Pancreas (tissue), 10 donors: ENCODE measurements around the gene CSTF2T. TPM values are rescaled to one million over a fixed set of nuclear protein-coding genes. Genes with fewer than 3 reads are reported as not detected.

Source experiments
- ATAC-seq, 4 donors: fragments of 200-7000 bp; cut with Tn5 transposase; one replicate each; pipeline versions ENCODE4 v1.8.0 to v1.9.1; 2020; ENCODE audit warnings: mild to moderate bottlenecking in 4 of 4, moderate library complexity in 4 of 4
- DNase-seq, 6 donors: peaks; one replicate each; pipeline ENCODE4 v3.0.0-alpha.2; 2020
- FAIRE-seq: peaks from 2 replicates; lab custom pipeline; 2012; peaks lifted over from hg19 to GRCh38; lab: Jason Lieb, UNC
- H3K27ac ChIP-seq, 4 donors: fragments of 200-600 bp; sonication (generic); 1 replicate in 3 of 4; 2 replicates in 1 of 4; pipeline versions ENCODE4 v1.5.0 to v1.8.0; 2020
- H3K27me3 ChIP-seq, 4 donors: fragments of 200-600 bp; one replicate each; pipeline ENCODE4 v1.8.0; 2021
- H3K36me3 ChIP-seq, 3 donors: fragments of 200-600 bp; sonication (generic) in 1 of 3; one replicate each; pipeline versions ENCODE4 v1.5.0 to v1.8.0; 2020 to 2021
- H3K4me1 ChIP-seq, 3 donors: fragments of 200-600 bp; one replicate each; pipeline ENCODE4 v1.8.0; 2021
- H3K4me3 ChIP-seq, 4 donors: fragments of 200-600 bp; sonication (generic) in 2 of 4; one replicate each; pipeline versions ENCODE4 v1.5.0 to v1.8.0; 2020 to 2021
- H3K9me3 ChIP-seq, 4 donors: fragments of 200-600 bp; one replicate each; pipeline ENCODE4 v1.8.0; 2021
- WGBS, 2 donors: extraction: QIAGEN DNeasy Blood & Tissue Kit; methylation state at CpG; one replicate each; pipeline ENCODE4 v1.1.7; 2013; 5-methylcytosine and 5-hydroxymethylcytosine counted together
- intact Hi-C, 3 donors: fragments of 100-400 bp; cut with DNase I; formaldehyde crosslinking; loops; one replicate each; pipeline versions ENCODE4 v1.11.1 to v1.14.2; 2022
- polyA plus RNA-seq, 2 donors: library from polyadenylated mRNA; stranded (reverse); fragments of 200-250 nt; gene quantifications; one replicate each; pipeline ENCODE4 v1.2.3, GENCODE V29; 2013
- total RNA-seq, 6 donors: library from RNA; stranded (reverse); fragmentation: NEBNext Ultra II Directional in 4 of 6; extraction: Animal tissue kit (Norgen Biotek cat#: 25700) in 4 of 6; gene quantifications; one replicate each; pipeline versions ENCODE4 v1.2.1 to v1.2.4, GENCODE V29; 2021 to 2023
- TF ChIP-seq, protein P1 (sequence below), 4 donors: fragments of 200-600 bp; sonication (generic) in 3 of 4; IDR thresholded peaks; one replicate each; pipeline versions ENCODE4 v1.5.0 to v1.8.0; 2021; ENCODE audit warnings: antibody characterized with exemption in 4 of 4
- donor health status: healthy with polysubstance abuse.
- donor health status: DM: no; HTN: no; CAD: no; lungs with moderate emphysema.
- donor health status: DM: no; HTN: no; CAD: no.
- donor health status: control.
- donor health status: control.
- donor health status: Bipolar disorder and iron deficiency.
- donor health status: DM: yes; HTN: yes; CAD: no.
- donor health status: DM: no; HTN: no; CAD: no.
- donor health status: DM: no; HTN: no; CAD: no.
- donor health status: DM: yes; HTN: yes; CAD: no.

Gene CSTF2T
- total and polyA plus RNA-seq, 8 donors = 4.2 to 13.2 (median 7.8) TPM

DNA sequence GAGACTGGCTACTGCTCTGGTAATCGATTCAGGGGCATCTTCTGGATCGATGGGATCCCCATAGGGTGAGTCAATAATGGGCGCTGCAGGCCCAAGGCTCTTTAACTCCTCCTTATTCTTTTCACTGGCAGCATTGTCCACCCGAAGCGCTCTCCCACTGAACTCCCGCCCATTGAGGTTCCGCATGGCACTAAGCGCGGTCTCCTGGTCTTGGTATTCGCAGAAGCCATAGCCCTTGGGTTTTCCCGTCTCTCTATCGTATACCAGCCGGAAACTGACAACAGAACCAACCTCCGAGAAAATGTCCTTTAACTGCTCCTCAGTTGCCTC lies 285 bp downstream of the CSTF2T start:
- peak overlapping the region; percentile 52 to 67 (median 64) for H3K4me3 ChIP-seq
- intact Hi-C loops = no loop called here
- DNase-seq = no peak
- ATAC-seq = peak; percentile 17 to 42 (median 38)
- TF ChIP-seq, protein P1, sequence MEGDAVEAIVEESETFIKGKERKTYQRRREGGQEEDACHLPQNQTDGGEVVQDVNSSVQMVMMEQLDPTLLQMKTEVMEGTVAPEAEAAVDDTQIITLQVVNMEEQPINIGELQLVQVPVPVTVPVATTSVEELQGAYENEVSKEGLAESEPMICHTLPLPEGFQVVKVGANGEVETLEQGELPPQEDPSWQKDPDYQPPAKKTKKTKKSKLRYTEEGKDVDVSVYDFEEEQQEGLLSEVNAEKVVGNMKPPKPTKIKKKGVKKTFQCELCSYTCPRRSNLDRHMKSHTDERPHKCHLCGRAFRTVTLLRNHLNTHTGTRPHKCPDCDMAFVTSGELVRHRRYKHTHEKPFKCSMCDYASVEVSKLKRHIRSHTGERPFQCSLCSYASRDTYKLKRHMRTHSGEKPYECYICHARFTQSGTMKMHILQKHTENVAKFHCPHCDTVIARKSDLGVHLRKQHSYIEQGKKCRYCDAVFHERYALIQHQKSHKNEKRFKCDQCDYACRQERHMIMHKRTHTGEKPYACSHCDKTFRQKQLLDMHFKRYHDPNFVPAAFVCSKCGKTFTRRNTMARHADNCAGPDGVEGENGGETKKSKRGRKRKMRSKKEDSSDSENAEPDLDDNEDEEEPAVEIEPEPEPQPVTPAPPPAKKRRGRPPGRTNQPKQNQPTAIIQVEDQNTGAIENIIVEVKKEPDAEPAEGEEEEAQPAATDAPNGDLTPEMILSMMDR (IDR thresholded peaks at IDR 0.05) = no peak
- peaks cover 19 to 28% (median 26%) of the 10 kb centered on the region in 3 donors for H3K4me1 ChIP-seq
- no peak for FAIRE-seq
- no peaks in the 10 kb centered on the region for H3K36me3 ChIP-seq
- WGBS, 2 donors = 0% methylated on average over 14 of the region's 14 CpGs
- no peaks in the 10 kb centered on the region for H3K9me3 ChIP-seq
- H3K27ac ChIP-seq = peak overlapping the region; percentile 82 to 95 (median 94)
- no peaks in the 10 kb centered on the region for H3K27me3 ChIP-seq

DNA sequence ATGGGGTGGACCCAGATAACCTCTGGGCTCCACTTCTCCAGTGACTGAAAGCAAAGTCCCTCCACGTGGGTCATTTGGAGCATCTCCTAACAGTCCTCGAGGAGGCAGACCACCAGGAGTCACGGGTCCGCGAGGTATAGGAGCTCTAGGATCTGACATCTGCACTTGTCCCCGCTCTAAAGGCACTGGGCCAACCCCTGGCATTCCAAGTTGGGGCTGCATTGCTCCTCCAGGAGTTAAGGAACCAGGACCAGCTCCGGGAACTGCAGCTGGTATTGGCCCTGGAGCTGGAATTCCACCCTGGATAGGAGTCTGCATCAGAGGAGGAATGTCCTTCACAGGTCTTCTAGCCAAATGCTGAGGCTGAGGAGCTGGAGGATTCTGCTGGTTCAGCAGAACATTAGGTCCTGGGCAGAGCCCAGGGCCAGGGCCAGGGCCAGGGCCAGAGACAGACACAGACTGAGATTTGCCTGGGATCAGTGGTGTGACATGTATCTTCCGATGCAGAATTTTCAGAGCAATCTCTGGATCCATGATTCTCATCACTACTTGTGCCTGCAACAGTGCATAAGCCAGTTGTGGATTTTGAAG lies 827 bp downstream of the CSTF2T start:
- Histone ChIP-seq H3K27me3 (no peaks in the 10 kb centered on the region), H3K4me1 (peaks cover 19 to 28% (median 26%) of the 10 kb centered on the region in 3 donors), H3K9me3 (no peaks in the 10 kb centered on the region), H3K36me3 (no peaks in the 10 kb centered on the region), H3K27ac (peak overlapping the region in 2 of 4 donors; percentile 95), H3K4me3 (peak overlapping the region; percentile 52 to 67 (median 64))
- 41 to 63% methylated on average over 8 of the region's 8 CpGs for WGBS, 2 donors
- intact Hi-C loops = no loop called here
- TF ChIP-seq, protein P1 (IDR thresholded peaks at IDR 0.05) = no peak
- ATAC-seq = no peak
- DNase-seq = peak in 3 of 6 donors; percentile 23 to 57 (median 40)
- no peak for FAIRE-seq

- Histone ChIP-seq H3K4me1 (peaks cover 19 to 32% (median 28%) of the 10 kb centered on the region in 3 donors), H3K27ac (no peak overlapping the region), H3K4me3 (no peak overlapping the region), H3K27me3 (no peaks in the 10 kb centered on the region), H3K36me3 (no peaks in the 10 kb centered on the region), H3K9me3 (no peaks in the 10 kb centered on the region)
- ATAC-seq (no peak), DNase-seq (no peak), FAIRE-seq (no peak)
- WGBS, 2 donors = 73 to 83% methylated on average over 1 of the region's 1 CpG
- TF ChIP-seq, protein P1 (IDR thresholded peaks at IDR 0.05) = no peak
- intact Hi-C loops = no loop called here
Observed at GRCh38 chr10:51696251-51696650, 3.1 kb downstream of the CSTF2T start.

GRCh38 chr10:51694086-51694768 lies 5.2 kb downstream of the CSTF2T start:
- peaks cover 23 to 40% (median 28%) of the 10 kb centered on the region in 3 donors for H3K4me1 ChIP-seq
- H3K4me3 ChIP-seq = no peak overlapping the region
- 69 to 75% methylated on average over 5 of the region's 5 CpGs for WGBS, 2 donors
- DNase-seq = no peak
- H3K27ac ChIP-seq = no peak overlapping the region
- intact Hi-C loops = no loop called here
- no peaks in the 10 kb centered on the region for H3K9me3 ChIP-seq
- TF ChIP-seq, protein P1 (IDR thresholded peaks at IDR 0.05) = no peak
- H3K27me3 ChIP-seq = no peaks in the 10 kb centered on the region
- no peaks in the 10 kb centered on the region for H3K36me3 ChIP-seq
- no peak for FAIRE-seq
- no peak for ATAC-seq

DNA sequence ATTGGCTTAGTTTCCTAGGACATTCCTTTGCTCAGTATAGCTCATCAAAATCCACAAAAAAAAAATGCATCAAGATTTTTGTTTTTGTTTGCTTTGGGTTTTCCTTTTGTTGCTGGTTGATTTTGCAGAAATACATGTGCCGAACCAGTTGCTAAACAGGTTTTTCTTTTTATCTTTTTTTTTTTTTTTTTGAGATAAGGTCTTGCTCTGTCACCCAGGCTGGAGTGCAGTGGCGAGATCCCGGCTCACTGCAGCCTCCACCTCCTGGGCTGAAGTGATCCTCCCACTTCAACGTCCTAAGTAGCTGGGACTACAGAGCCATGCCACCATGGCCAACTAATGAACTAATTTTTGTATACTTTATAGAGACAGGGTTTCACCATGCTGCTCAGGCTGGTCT lies 8.3 kb downstream of the CSTF2T start:
- DNase-seq = peak in 4 of 6 donors; percentile 21 to 57 (median 48)

More for the DNA sequence above, 8.3 kb downstream of the CSTF2T start:
- no peak overlapping the region for H3K4me3 ChIP-seq
- WGBS, 2 donors = 15 to 16% methylated on average over 4 of the region's 4 CpGs
- TF ChIP-seq, protein P1 (IDR thresholded peaks at IDR 0.05) = no peak
- H3K36me3 ChIP-seq = no peaks in the 10 kb centered on the region
- no peaks in the 10 kb centered on the region for H3K27me3 ChIP-seq
- intact Hi-C loops = no loop called here
- FAIRE-seq (peak; percentile 81), ATAC-seq (peak; percentile 84 to 94 (median 87))
- peaks cover 2 to 17% (median 4%) of the 10 kb centered on the region in 3 donors for H3K4me1 ChIP-seq
- no peaks in the 10 kb centered on the region for H3K9me3 ChIP-seq
- peak overlapping the region in 3 of 4 donors; percentile 25 to 46 (median 38) for H3K27ac ChIP-seq
